Esophagus (tissue), 2 donors: ENCODE data around the gene TAPT1. TPM values are rescaled to one million over a fixed set of nuclear protein-coding genes. Genes with fewer than 3 reads are reported as not detected.

Source experiments
- H3K27ac ChIP-seq, 2 donors: one replicate each; pipeline ENCODE4 v1.5.1; 2013; ENCODE audit warnings: low read depth in 2 of 2, mild to moderate bottlenecking in 2 of 2, inconsistent platforms in 1 of 2, low read length in 1 of 2, moderate library complexity in 1 of 2
- H3K27me3 ChIP-seq, 2 donors: one replicate each; pipeline ENCODE4 v1.6.1; 2013; ENCODE audit warnings: low read length in 2 of 2, control low read depth in 1 of 2, mild to moderate bottlenecking in 1 of 2; ENCODE audit not compliant: insufficient read depth in 2 of 2, control insufficient read depth in 1 of 2
- H3K36me3 ChIP-seq, 2 donors: one replicate each; pipeline ENCODE4 v1.6.1; 2013; ENCODE audit warnings: low read length in 1 of 2; ENCODE audit not compliant: control insufficient read depth in 2 of 2, insufficient read depth in 2 of 2
- H3K4me1 ChIP-seq, 2 donors: one replicate each; pipeline ENCODE4 v1.6.1; 2013; ENCODE audit warnings: low read length in 1 of 2; ENCODE audit not compliant: control insufficient read depth in 2 of 2, insufficient read depth in 2 of 2
- H3K4me3 ChIP-seq, 2 donors: one replicate each; pipeline ENCODE4 v1.5.1; 2013; ENCODE audit warnings: low read length in 2 of 2, mild to moderate bottlenecking in 2 of 2, low read depth in 1 of 2, moderate library complexity in 1 of 2
- H3K9me3 ChIP-seq, 2 donors: one replicate each; pipeline ENCODE4 v1.6.1; 2013; ENCODE audit warnings: mild to moderate bottlenecking in 2 of 2, low read depth in 1 of 2, low read length in 1 of 2, moderate library complexity in 1 of 2; ENCODE audit not compliant: control insufficient read depth in 2 of 2, insufficient read depth in 1 of 2
- WGBS, 2 donors: extraction: QIAGEN DNeasy Blood & Tissue Kit; methylation state at CpG; one replicate each; pipeline ENCODE4 v1.1.7; 2013; 5-methylcytosine and 5-hydroxymethylcytosine counted together
- polyA plus RNA-seq, 2 donors: library from polyadenylated mRNA; stranded (reverse); fragments of 200-250 nt; gene quantifications; one replicate each; pipeline ENCODE4 v1.2.3, GENCODE V29; 2013
- donor health status: healthy with polysubstance abuse.
- donor health status: Bipolar disorder and iron deficiency.

The TAPT1 gene
- polyA plus RNA-seq, 2 donors: 6.6 to 8.3 TPM

- Histone ChIP-seq H3K4me1 (no peaks in the 10 kb centered on the region), H3K27me3 (no peaks in the 10 kb centered on the region)
- 80 to 85% methylated on average over 4 of the region's 4 CpGs for WGBS, 2 donors
Measured at GRCh38 chr4:16122308-16122711, 104.0 kb downstream of the TAPT1 start.

DNA sequence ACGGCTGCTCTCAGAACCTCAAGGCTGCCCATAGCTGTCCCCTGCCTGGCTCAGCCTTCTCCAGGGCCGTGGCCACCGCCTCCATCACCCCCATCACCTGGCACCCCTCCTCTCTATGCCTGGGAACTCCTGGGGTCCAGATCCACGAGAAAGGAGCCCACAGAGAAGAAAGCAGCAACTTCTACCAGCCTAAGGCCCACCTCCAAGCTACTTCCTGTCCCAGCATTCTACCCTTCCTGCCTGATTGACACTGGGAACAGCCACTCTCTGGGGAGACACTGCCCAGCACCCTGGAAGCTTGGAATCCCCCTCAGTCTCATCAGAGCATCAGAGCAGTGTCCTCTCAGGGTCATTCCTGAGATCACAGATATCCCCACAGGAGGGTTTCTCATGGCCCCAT is 105.6 kb downstream of the TAPT1 start:
- H3K9me3 ChIP-seq: no peaks in the 10 kb centered on the region
- WGBS, 2 donors: 75 to 93% methylated on average over 4 of the region's 4 CpGs
- H3K27me3 ChIP-seq: no peaks in the 10 kb centered on the region
- H3K4me1 ChIP-seq: no peaks in the 10 kb centered on the region
- no peaks in the 10 kb centered on the region for H3K36me3 ChIP-seq
- H3K27ac ChIP-seq: no peak overlapping the region
- H3K4me3 ChIP-seq: no peak overlapping the region

More at GRCh38 chr4:16122308-16122711, 104.0 kb downstream of the TAPT1 start:
- H3K9me3 ChIP-seq: no peaks in the 10 kb centered on the region
- no peaks in the 10 kb centered on the region for H3K36me3 ChIP-seq
- no peak overlapping the region for H3K4me3 ChIP-seq
- no peak overlapping the region for H3K27ac ChIP-seq

DNA sequence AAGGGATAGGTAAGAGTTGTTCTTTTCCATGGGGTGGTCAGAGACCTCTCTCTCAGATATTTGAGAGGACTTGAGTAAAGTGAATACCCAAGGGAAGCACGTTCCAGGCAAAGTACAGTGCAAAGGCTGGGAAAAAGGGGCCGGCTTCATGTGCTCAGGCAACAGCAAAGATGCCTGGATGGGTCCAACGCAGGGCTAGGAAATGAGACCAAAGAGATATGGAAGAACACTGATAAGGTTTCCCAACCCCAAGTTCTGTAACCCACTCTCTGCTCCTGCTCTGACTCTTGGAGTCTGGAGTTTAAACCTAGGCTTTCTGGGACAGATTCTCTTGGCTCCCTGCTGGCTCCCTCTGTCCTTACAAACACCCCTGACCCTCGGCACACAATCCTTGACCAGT is 106.3 kb downstream of the TAPT1 start:
- WGBS, 2 donors: 75 to 78% methylated on average over 4 of the region's 4 CpGs
- H3K27ac ChIP-seq: no peak overlapping the region
- H3K4me1 ChIP-seq: no peaks in the 10 kb centered on the region
- no peaks in the 10 kb centered on the region for H3K36me3 ChIP-seq
- no peaks in the 10 kb centered on the region for H3K9me3 ChIP-seq
- no peak overlapping the region for H3K4me3 ChIP-seq
- no peaks in the 10 kb centered on the region for H3K27me3 ChIP-seq

DNA sequence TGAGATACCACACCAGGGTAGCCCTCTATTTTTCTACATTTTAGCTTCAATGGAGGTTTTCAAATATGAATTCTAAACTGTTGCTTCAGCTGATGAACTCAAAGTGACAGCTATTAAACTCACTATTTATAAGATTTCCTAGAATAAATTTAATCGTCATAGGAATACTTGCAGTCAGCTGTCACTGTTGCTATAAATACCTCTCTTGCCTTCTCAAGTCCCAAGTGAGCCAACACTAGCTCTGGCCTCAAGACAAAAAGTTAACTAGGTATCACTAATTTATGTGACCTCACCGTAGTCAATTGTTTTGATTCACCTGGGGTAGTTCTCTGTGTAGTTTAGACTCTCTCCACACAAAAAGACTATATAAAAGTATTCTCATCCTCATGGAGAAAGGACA is 108.2 kb downstream of the TAPT1 start:
- H3K4me1 ChIP-seq: no peaks in the 10 kb centered on the region

DNA sequence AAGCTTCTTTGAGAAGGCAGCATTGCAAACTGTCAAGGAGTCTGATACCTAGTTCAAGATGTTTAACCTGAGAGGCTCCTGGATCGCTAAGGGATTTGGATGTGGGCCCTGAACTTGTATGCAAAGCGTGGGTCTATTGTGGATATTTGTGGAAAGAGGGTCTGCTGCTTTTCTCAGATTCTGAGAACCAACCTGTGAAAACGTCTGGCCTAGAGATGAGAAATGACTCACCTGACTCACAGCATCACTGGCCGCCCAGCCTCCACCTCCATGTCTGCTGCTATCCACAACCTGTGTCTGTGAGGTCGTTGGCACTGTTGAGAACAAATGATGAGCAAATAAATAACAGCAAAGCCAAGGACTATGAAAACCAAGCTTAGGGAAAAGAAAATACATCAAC is 109.1 kb downstream of the TAPT1 start:
- H3K4me1 ChIP-seq: no peaks in the 10 kb centered on the region
- H3K9me3 ChIP-seq: no peaks in the 10 kb centered on the region
- no peak overlapping the region for H3K4me3 ChIP-seq
- no peak overlapping the region for H3K27ac ChIP-seq
- 72 to 75% methylated on average over 5 of the region's 5 CpGs for WGBS, 2 donors
- H3K27me3 ChIP-seq: no peaks in the 10 kb centered on the region
- H3K36me3 ChIP-seq: no peaks in the 10 kb centered on the region

More for the DNA sequence above, 108.2 kb downstream of the TAPT1 start:
- Histone ChIP-seq H3K9me3 (no peaks in the 10 kb centered on the region), H3K4me3 (no peak overlapping the region), H3K27ac (no peak overlapping the region), H3K27me3 (no peaks in the 10 kb centered on the region), H3K36me3 (no peaks in the 10 kb centered on the region)
- 49 to 73% methylated on average over 2 of the region's 2 CpGs for WGBS, 2 donors

DNA sequence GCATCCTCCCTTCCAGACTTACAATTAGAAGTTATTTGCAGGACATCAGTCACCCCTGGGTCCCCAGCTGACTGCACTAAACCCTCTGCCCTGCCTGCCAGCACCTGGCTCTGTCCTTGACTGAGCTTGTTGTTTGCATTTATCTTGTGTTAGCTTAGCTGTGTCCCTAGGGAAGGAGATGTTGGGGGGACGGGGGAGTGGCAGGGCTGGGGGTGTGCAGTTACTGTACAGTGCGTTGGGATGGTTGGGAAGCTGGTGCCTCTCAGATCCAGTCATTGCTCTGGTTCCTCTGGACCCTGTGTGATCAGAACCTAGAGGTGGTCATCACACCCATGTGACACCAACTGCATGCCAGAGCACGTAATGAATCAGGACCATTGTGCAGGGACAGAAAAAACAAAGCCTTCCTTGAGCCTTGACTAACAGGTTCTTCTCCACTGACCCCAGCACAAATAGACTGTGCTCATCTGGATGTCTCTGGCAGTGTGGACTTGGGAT is 109.7 kb downstream of the TAPT1 start:
- 78 to 81% methylated on average over 3 of the region's 3 CpGs for WGBS, 2 donors
- no peaks in the 10 kb centered on the region for H3K27me3 ChIP-seq

GRCh38 chr4:16116019-16116418 is 110.3 kb downstream of the TAPT1 start:
- Histone ChIP-seq H3K27ac (no peak overlapping the region), H3K36me3 (no peaks in the 10 kb centered on the region), H3K4me3 (no peak overlapping the region), H3K4me1 (no peaks in the 10 kb centered on the region), H3K9me3 (no peaks in the 10 kb centered on the region), H3K27me3 (no peaks in the 10 kb centered on the region)
- WGBS, 2 donors: 89 to 92% methylated on average over 7 of the region's 7 CpGs

More for the DNA sequence above, 109.7 kb downstream of the TAPT1 start:
- H3K9me3 ChIP-seq: no peaks in the 10 kb centered on the region
- H3K36me3 ChIP-seq: no peaks in the 10 kb centered on the region
- H3K4me1 ChIP-seq: no peaks in the 10 kb centered on the region
- no peak overlapping the region for H3K27ac ChIP-seq
- no peak overlapping the region for H3K4me3 ChIP-seq

GRCh38 chr4:16114546-16114945 is 111.7 kb downstream of the TAPT1 start:
- Histone ChIP-seq H3K27ac (no peak overlapping the region), H3K9me3 (no peaks in the 10 kb centered on the region), H3K27me3 (no peaks in the 10 kb centered on the region), H3K4me1 (no peaks in the 10 kb centered on the region), H3K36me3 (no peaks in the 10 kb centered on the region), H3K4me3 (no peak overlapping the region)
- 84 to 88% methylated on average over 6 of the region's 6 CpGs for WGBS, 2 donors

GRCh38 chr4:16113741-16114140 is 112.5 kb downstream of the TAPT1 start:
- no peaks in the 10 kb centered on the region for H3K9me3 ChIP-seq
- H3K36me3 ChIP-seq: no peaks in the 10 kb centered on the region
- no peaks in the 10 kb centered on the region for H3K27me3 ChIP-seq
- no peaks in the 10 kb centered on the region for H3K4me1 ChIP-seq
- no peak overlapping the region for H3K4me3 ChIP-seq
- H3K27ac ChIP-seq: no peak overlapping the region
- 78 to 87% methylated on average over 3 of the region's 3 CpGs for WGBS, 2 donors

DNA sequence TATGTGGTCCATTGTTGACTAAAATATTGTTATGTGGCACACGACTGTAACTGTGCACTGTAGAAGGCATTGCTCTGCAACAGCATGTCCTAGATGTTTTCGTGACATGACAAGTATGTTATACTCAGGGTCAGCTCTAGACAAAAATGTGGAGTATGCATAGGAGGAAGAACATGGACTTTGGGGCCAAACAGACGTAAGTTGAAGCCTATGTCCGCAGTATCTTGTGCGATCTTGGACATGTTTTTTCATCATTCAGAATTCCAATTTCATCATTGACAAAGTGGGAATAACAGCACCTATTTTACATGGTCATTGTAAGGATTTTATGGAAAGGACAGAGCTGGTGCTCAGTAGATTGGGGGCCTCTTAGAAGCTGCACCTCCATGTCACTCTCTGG is 114.7 kb downstream of the TAPT1 start:
- 92% methylated on average over 5 of the region's 5 CpGs for WGBS, 2 donors
- Histone ChIP-seq H3K27me3 (no peaks in the 10 kb centered on the region), H3K36me3 (no peaks in the 10 kb centered on the region), H3K9me3 (no peaks in the 10 kb centered on the region), H3K27ac (no peak overlapping the region), H3K4me3 (no peak overlapping the region), H3K4me1 (no peaks in the 10 kb centered on the region)
